SK-N-SH (cell line): ENCODE results near the gene NCSTN. TPM values are rescaled to one million over a fixed set of nuclear protein-coding genes. Genes with fewer than 3 reads are reported as not detected.

Experiments
- CTCF ChIA-PET: fragments of 300-600, 350-600 bp; formaldehyde crosslinking; extraction: SDS; loops from one replicate; lab custom pipeline; 2021; lab: Yijun Ruan, JAX
- POLR2A ChIA-PET: fragments of 350-600 bp; sonication (Branson Sonifier 250); formaldehyde crosslinking; extraction: SDS; loops from one replicate; lab custom pipeline; 2020; ENCODE audit warnings: antibody characterized with exemption, inconsistent platforms; lab: Yijun Ruan, JAX
- DNase-seq: peaks from one replicate; pipeline ENCODE4 v3.0.0; 2012
- H2AFZ ChIP-seq: fragments of 200-600 bp; sonication (generic); 2 replicates; pipeline ENCODE4 v1.8.1; 2016; ENCODE audit warnings: antibody characterized with exemption, mild to moderate bottlenecking, low read depth
- H3F3A ChIP-seq: fragments of 200-600 bp; sonication (generic); replicated peaks from 2 replicates; pipeline ENCODE3; 2016; ENCODE audit warnings: antibody characterized with exemption, mild to moderate bottlenecking; ENCODE audit not compliant: insufficient read depth
- H3K27ac ChIP-seq, 2 experiments: fragments of 200-500 bp in 1 of 2; fragments of 200-600 bp in 1 of 2; sonication (Bioruptor generic) in 1 of 2; sonication (generic), shearing (Covaris generic) in 1 of 2; 2 replicates each; pipeline versions ENCODE4 v1.5.1 to v1.6.1; 2014 to 2016; ENCODE audit warnings: low read depth in 2 of 2, inconsistent platforms in 1 of 2, low read length in 1 of 2, mild to moderate bottlenecking in 1 of 2, mixed read lengths in 1 of 2
- H3K27me3 ChIP-seq: fragments of 200-600 bp; sonication (generic), shearing (Covaris generic); 2 replicates; pipeline ENCODE4 v1.6.1; 2016; ENCODE audit warnings: mixed run types; ENCODE audit not compliant: insufficient read depth
- H3K36me3 ChIP-seq, 2 experiments: fragments of 200-500 bp in 1 of 2; fragments of 200-600 bp in 1 of 2; sonication (Bioruptor generic) in 1 of 2; sonication (generic) in 1 of 2; replicated peaks in 1 of 2; 2 replicates each; pipeline versions ENCODE3 to v1.5.1; 2014 to 2016; ENCODE audit warnings: low read length in 1 of 2, mild to moderate bottlenecking in 1 of 2; ENCODE audit not compliant: insufficient read depth in 2 of 2, control insufficient read depth in 1 of 2
- H3K4me1 ChIP-seq, 2 experiments: fragments of 200-500 bp in 1 of 2; fragments of 200-600 bp in 1 of 2; sonication (Bioruptor generic) in 1 of 2; sonication (generic), shearing (Covaris generic) in 1 of 2; 2 replicates each; pipeline versions ENCODE4 v1.5.1 to v1.6.1; 2014 to 2016; ENCODE audit warnings: low read depth in 1 of 2, low read length in 1 of 2, mixed run types in 1 of 2; ENCODE audit not compliant: insufficient read depth in 2 of 2, control insufficient read depth in 1 of 2
- H3K4me2 ChIP-seq: fragments of 200-600 bp; sonication (generic), shearing (Covaris generic); 2 replicates; pipeline ENCODE4 v1.6.1; 2017; ENCODE audit warnings: mixed run types
- H3K4me3 ChIP-seq, 2 experiments: fragments of 200-500 bp in 1 of 2; fragments of 200-600 bp in 1 of 2; sonication (Bioruptor generic) in 1 of 2; sonication (generic), shearing (Covaris generic) in 1 of 2; 2 replicates each; pipeline versions ENCODE4 v1.5.1 to v1.8.1; 2014 to 2016; ENCODE audit warnings: low read depth in 2 of 2, inconsistent platforms in 1 of 2, low read length in 1 of 2, mild to moderate bottlenecking in 1 of 2, mixed read lengths in 1 of 2, moderate library complexity in 1 of 2
- H3K79me2 ChIP-seq: fragments of 200-600 bp; sonication (generic); 2 replicates; pipeline ENCODE4 v1.8.1; 2017; ENCODE audit warnings: mild to moderate bottlenecking; ENCODE audit not compliant: insufficient read depth
- H3K9ac ChIP-seq: fragments of 200-600 bp; sonication (generic); 2 replicates; pipeline ENCODE4 v1.6.1; 2017; ENCODE audit warnings: mixed run types
- H3K9me2 ChIP-seq: fragments of 200-600 bp; sonication (generic); 2 replicates; pipeline ENCODE4 v1.6.1; 2017; ENCODE audit warnings: mixed run types
- H3K9me3 ChIP-seq: fragments of 200-600 bp; sonication (generic); 2 replicates; pipeline ENCODE4 v1.6.1; 2017; ENCODE audit warnings: mixed run types, mild to moderate bottlenecking, moderate library complexity
- H4K20me1 ChIP-seq: fragments of 200-600 bp; sonication (generic); 2 replicates; pipeline ENCODE4 v1.6.1; 2017; ENCODE audit warnings: mild to moderate bottlenecking, mixed run types; ENCODE audit not compliant: insufficient read depth
- CHD2 ChIP-seq: fragments of 150-350 bp; IDR thresholded peaks from 2 replicates; pipeline ENCODE4 v1.6.1; 2018; ENCODE audit warnings: low read length; ENCODE audit not compliant: partially characterized antibody
- FOSL2 ChIP-seq: IDR thresholded peaks from 2 replicates; pipeline ENCODE4 v1.4.0; 2012; ENCODE audit warnings: low read depth, mild to moderate bottlenecking, moderate library complexity, borderline replicate concordance
- IRF3 ChIP-seq: fragments of 150-350 bp; IDR thresholded peaks from 2 replicates; pipeline ENCODE4 v1.6.1; 2016; ENCODE audit warnings: mild to moderate bottlenecking, low read depth, low read length
- MXI1 ChIP-seq: IDR thresholded peaks from 2 replicates; pipeline ENCODE4 v1.6.1; 2012; ENCODE audit warnings: mild to moderate bottlenecking, low read depth, low read length, improper control_type of control experiment
- WGBS: methylation state at CpG from one replicate; pipeline ENCODE4 v1.1.6; 2017; ENCODE audit warnings: low lambda C conversion rate; 5-methylcytosine and 5-hydroxymethylcytosine counted together
- polyA plus RNA-seq, 3 experiments: library from polyadenylated mRNA; depleted of rRNA; stranded (reverse); fragments of >200 nt; gene quantifications; 2 replicates each; pipeline ENCODE4 v1.2.3, GENCODE V29; 2012
- small RNA-seq, 7 experiments: library from RNA; depleted of rRNA; stranded (forward); fragments of <200 nt; gene quantifications; one replicate each; pipeline ENCODE3, GENCODE V24; 2012

Gene NCSTN
- polyA plus RNA-seq, 1 of the 3 experiments (the other 2 are of a cell fraction): 165 TPM

- Histone ChIP-seq H4K20me1 (no peaks in the 10 kb centered on the region), H3K79me2 (no peaks in the 10 kb centered on the region), H3K4me1 (peaks cover 0 to 53% of the 10 kb centered on the region in 2 experiments; a peak in 2 of 4 replicates), H3K9me2 (no peaks in the 10 kb centered on the region), H3K27me3 (no peaks in the 10 kb centered on the region), H2AFZ (no peak overlapping the region), H3F3A (no peaks in the 10 kb centered on the region), H3K36me3 (no peaks in the 10 kb centered on the region), H3K9me3 (no peaks in the 10 kb centered on the region), H3K4me2 (no peak overlapping the region), H3K27ac (no peak overlapping the region), H3K4me3 (no peak overlapping the region), H3K9ac (no peak overlapping the region)
- DNase-seq: no peak
- ChIA-PET POLR2A (no interaction called here), CTCF (interaction anchor here (0.8 to 1.7 kb wide), 2 partner anchors 52 to 115 kb away, joined by 3 to 4 read pairs; no protein-coding TSS in a partner anchor)
- no peak for TF ChIP-seq CHD2
- TF ChIP-seq IRF3: no peak
- no peak for TF ChIP-seq MXI1
- 87% methylated on average over 13 of the region's 15 CpGs for WGBS
These were observed 63.2 kb downstream of the NCSTN start for GRCh38 chr1:160406131-160406968.

GRCh38 chr1:160407839-160408801, 64.9 kb downstream of the NCSTN start:
- H3K4me2 ChIP-seq: peak overlapping the region; percentile 41
- DNase-seq: peak; percentile 49
- H3F3A ChIP-seq: no peaks in the 10 kb centered on the region
- H3K9ac ChIP-seq: no peak overlapping the region
- no peaks in the 10 kb centered on the region for H3K9me2 ChIP-seq
- peaks cover 0 to 35% of the 10 kb centered on the region in 2 experiments; a peak in 2 of 4 replicates for H3K4me1 ChIP-seq
- no peaks in the 10 kb centered on the region for H3K27me3 ChIP-seq
- ChIA-PET CTCF (interaction anchor here (1.1 to 1.7 kb wide), 2 partner anchors 117 to 307 kb away, joined by 3 to 4 read pairs; no protein-coding TSS in a partner anchor), POLR2A (no interaction called here)
- H3K9me3 ChIP-seq: no peaks in the 10 kb centered on the region
- no peaks in the 10 kb centered on the region for H4K20me1 ChIP-seq
- H3K79me2 ChIP-seq: no peaks in the 10 kb centered on the region
- TF ChIP-seq FOSL2 (peak; percentile 23; the same call in 1 of the 2 replicates), CHD2 (no peak)
- H3K27ac ChIP-seq: no peak overlapping the region
- H3K4me3 ChIP-seq: no peak overlapping the region
- no peaks in the 10 kb centered on the region for H3K36me3 ChIP-seq
- H2AFZ ChIP-seq: no peak overlapping the region
- WGBS: 78% methylated on average over 11 of the region's 12 CpGs

Small RNAs within 50 kb of the gene (small RNA-seq; reads per million reads assigned to genes)
- gene RF00019: 0 reads per million in 7 experiments
- 0 reads per million in 7 experiments for gene RNU4-42P

Other genes with a start within 250 kb of the NCSTN start
- 67.9 and 70.7 TPM in 2 replicates for gene IGSF8, start 244.8 kb upstream of the NCSTN start, polyA plus RNA-seq (2012; rRNA removed)
- gene ATP1A2, start 227.6 kb upstream of the NCSTN start, polyA plus RNA-seq (2012; rRNA removed): 0.07 and 0.10 TPM in 2 replicates
- gene ATP1A4, start 191.8 kb upstream of the NCSTN start, polyA plus RNA-seq (2012; rRNA removed): not detected in 2 replicates
- 0.08 and 0.18 TPM in 2 replicates for gene CASQ1, start 152.8 kb upstream of the NCSTN start, polyA plus RNA-seq (2012; rRNA removed)
- gene PEA15, start 138.0 kb upstream of the NCSTN start, polyA plus RNA-seq (2012; rRNA removed): 322 and 382 TPM in 2 replicates
- gene DCAF8, start 80.8 kb upstream of the NCSTN start, polyA plus RNA-seq (2012; rRNA removed): 108 and 150 TPM in 2 replicates
- gene PEX19, start 58.2 kb upstream of the NCSTN start, polyA plus RNA-seq (2012; rRNA removed): 31.4 and 52.1 TPM in 2 replicates
- 91.4 and 122 TPM in 2 replicates for gene COPA, start 133 bp upstream of the NCSTN start, polyA plus RNA-seq (2012; rRNA removed)
- gene NHLH1, start 23.7 kb downstream of the NCSTN start, polyA plus RNA-seq (2012; rRNA removed): 0.16 and 0.18 TPM in 2 replicates
- gene VANGL2, start 57.2 kb downstream of the NCSTN start, polyA plus RNA-seq (2012; rRNA removed): 13.4 and 17.5 TPM in 2 replicates
- not detected in 2 replicates for gene SLAMF6, start 179.9 kb downstream of the NCSTN start, polyA plus RNA-seq (2012; rRNA removed)
- not detected in 2 replicates for gene CD84, start 236.1 kb downstream of the NCSTN start, polyA plus RNA-seq (2012; rRNA removed)